Stomach smooth muscle (tissue), 2 donors: Measurements from ENCODE around the gene LAG3.
A peak's percentile ranks its signal among the peaks of the same experiment; 100 is the strongest.

Experiments used
- H3K27ac ChIP-seq: one replicate; pipeline ENCODE4 v1.7.0; 2013; ENCODE audit warnings: mild to moderate bottlenecking, low read length, inconsistent platforms
- H3K27me3 ChIP-seq, 2 donors: one replicate each; pipeline ENCODE4 v1.7.0; 2013; ENCODE audit warnings: low read length in 2 of 2; ENCODE audit not compliant: insufficient read depth in 2 of 2, control insufficient read depth in 1 of 2
- H3K36me3 ChIP-seq, 2 donors: one replicate each; pipeline ENCODE4 v1.7.0; 2013; ENCODE audit warnings: low read length in 2 of 2; ENCODE audit not compliant: control insufficient read depth in 2 of 2, insufficient read depth in 2 of 2
- H3K4me1 ChIP-seq: one replicate; pipeline ENCODE4 v1.7.0; 2013; ENCODE audit warnings: low read length; ENCODE audit not compliant: control insufficient read depth, insufficient read depth
- H3K4me3 ChIP-seq, 2 donors: one replicate each; pipeline ENCODE4 v1.7.0; 2013; ENCODE audit warnings: low read length in 2 of 2
- H3K9ac ChIP-seq, 2 donors: one replicate each; pipeline ENCODE4 v1.7.0; 2013; ENCODE audit warnings: low read length in 2 of 2, mild to moderate bottlenecking in 1 of 2
- H3K9me3 ChIP-seq, 2 donors: one replicate each; pipeline ENCODE4 v1.7.0; 2013; ENCODE audit warnings: low read length in 2 of 2; ENCODE audit not compliant: control insufficient read depth in 2 of 2
- donor health status: healthy.
- donor health status: Pancreatic carcinoma.

LAG3 gene

GRCh38 chr12:6792522-6793201, 20.3 kb downstream of the LAG3 start:
- Histone ChIP-seq H3K4me1 (peaks cover 4% of the 10 kb centered on the region), H3K4me3 (peak overlapping the region in 1 of 2 donors; percentile 8), H3K9me3 (no peaks in the 10 kb centered on the region), H3K9ac (peak overlapping the region in 1 of 2 donors; percentile 32), H3K27me3 (no peaks in the 10 kb centered on the region), H3K36me3 (no peaks in the 10 kb centered on the region), H3K27ac (no peak overlapping the region)

DNA sequence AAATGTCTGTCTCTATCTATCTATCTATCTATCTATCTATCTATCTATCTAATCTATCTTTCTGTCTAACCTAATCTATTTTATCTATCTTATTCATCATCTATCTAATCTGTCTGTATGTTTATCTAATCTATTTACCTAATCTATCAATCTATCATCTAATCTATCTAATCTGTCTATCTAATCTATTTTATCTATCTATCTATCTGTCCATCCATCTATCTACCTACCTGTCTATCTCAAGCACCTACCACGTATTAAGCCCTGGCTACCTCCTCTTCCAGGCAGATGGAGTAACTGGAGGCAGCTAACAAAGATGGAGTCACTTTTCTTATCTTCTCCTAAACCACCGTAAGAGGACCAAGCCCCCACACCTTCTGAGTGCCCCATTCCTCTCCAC, 22.8 kb downstream of the LAG3 start:
- Histone ChIP-seq H3K4me1 (peaks cover 4% of the 10 kb centered on the region), H3K9ac (no peak overlapping the region), H3K27ac (no peak overlapping the region), H3K27me3 (no peaks in the 10 kb centered on the region), H3K36me3 (no peaks in the 10 kb centered on the region), H3K9me3 (no peaks in the 10 kb centered on the region), H3K4me3 (no peak overlapping the region)

DNA sequence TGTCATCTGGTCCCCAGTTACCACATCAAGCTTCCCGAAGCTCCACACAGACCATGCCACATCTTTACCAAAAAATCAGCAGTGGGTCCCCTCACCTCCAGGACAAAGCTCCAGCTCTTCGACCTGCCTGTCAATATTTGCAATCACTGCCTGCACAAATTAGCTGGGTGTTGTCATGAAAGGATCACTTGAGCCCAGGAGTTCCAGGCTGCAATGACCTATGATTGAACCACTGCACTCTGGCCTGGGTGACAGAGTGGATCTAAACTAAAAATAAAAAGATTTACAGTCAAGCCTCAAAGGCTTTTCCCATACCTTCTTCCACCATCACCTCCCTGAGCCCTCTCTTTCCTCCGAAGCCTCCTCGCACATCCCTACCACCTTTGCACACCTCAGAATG, 24.3 kb downstream of the LAG3 start:
- H3K27ac ChIP-seq: no peak overlapping the region
- H3K9ac ChIP-seq: no peak overlapping the region
- H3K4me1 ChIP-seq: peaks cover 4% of the 10 kb centered on the region
- H3K27me3 ChIP-seq: no peaks in the 10 kb centered on the region
- H3K4me3 ChIP-seq: no peak overlapping the region
- H3K36me3 ChIP-seq: no peaks in the 10 kb centered on the region
- H3K9me3 ChIP-seq: no peaks in the 10 kb centered on the region

DNA sequence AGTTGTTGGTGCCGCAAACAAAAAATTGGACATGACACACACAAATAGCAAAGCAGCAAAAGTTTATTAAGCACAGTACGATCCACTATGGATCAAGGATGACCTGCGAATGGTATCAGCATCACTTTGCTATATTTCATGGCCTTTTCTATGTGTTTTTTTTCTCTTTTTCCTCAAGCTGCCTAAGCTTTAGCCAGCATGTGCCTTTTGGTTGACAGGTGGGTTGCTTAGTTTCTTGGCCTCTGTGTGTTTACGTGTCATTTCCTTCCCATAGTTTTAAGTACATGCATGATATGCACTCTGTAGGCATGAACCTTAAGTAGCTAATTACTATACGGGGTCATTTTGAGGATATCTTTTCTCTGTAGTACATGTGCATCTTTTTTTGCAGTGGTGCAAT, 26.8 kb downstream of the LAG3 start:
- Histone ChIP-seq H3K4me1 (no peaks in the 10 kb centered on the region), H3K4me3 (no peak overlapping the region), H3K9ac (no peak overlapping the region), H3K27me3 (no peaks in the 10 kb centered on the region), H3K9me3 (no peaks in the 10 kb centered on the region), H3K27ac (no peak overlapping the region), H3K36me3 (no peaks in the 10 kb centered on the region)

DNA sequence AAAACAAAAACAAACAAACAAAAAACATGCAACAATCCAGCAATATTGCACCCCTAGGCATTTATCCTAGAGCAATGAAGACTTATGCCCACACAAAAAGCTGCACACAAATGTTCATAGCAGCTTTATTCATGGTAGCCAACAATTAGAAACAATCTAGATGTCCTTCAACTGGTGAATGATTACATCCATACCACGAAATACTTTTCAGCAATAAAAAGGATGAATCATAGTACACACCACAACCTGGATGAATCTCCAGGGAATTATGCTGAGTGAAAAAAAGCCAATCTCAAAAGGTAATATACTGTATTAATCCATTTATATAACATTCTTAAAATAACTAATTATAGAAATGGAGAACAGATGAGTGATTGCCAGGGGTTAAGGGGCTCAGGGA, 34.9 kb downstream of the LAG3 start:
- Histone ChIP-seq H3K9ac (no peak overlapping the region), H3K4me3 (no peak overlapping the region), H3K9me3 (no peaks in the 10 kb centered on the region), H3K27ac (no peak overlapping the region), H3K36me3 (no peaks in the 10 kb centered on the region), H3K27me3 (no peaks in the 10 kb centered on the region), H3K4me1 (no peaks in the 10 kb centered on the region)

DNA sequence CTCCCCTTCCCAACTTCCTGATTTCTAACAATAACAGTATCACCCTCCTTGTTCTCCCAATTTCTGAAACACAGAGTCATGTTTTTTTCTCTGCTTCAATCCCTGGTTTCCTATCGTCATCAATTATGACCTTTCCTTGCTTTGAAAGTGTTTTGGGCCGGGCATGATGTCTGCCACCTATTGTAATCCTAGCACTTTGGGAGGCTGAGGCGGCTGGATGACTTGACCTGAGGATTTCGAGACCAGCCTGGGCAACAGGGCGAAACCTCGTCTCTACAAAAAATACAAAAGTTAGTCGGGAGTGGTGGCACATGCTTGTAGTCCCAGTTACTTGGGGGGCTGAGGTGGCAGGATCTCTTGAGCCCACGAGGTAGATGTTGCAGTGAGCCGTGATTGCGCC, 36.7 kb downstream of the LAG3 start:
- H3K36me3 ChIP-seq: no peaks in the 10 kb centered on the region
- H3K4me3 ChIP-seq: no peak overlapping the region
- peaks cover 0 to under 1% of the 10 kb centered on the region in 2 donors for H3K27me3 ChIP-seq
- no peak overlapping the region for H3K27ac ChIP-seq
- no peaks in the 10 kb centered on the region for H3K9me3 ChIP-seq
- no peak overlapping the region for H3K9ac ChIP-seq
- no peaks in the 10 kb centered on the region for H3K4me1 ChIP-seq

DNA sequence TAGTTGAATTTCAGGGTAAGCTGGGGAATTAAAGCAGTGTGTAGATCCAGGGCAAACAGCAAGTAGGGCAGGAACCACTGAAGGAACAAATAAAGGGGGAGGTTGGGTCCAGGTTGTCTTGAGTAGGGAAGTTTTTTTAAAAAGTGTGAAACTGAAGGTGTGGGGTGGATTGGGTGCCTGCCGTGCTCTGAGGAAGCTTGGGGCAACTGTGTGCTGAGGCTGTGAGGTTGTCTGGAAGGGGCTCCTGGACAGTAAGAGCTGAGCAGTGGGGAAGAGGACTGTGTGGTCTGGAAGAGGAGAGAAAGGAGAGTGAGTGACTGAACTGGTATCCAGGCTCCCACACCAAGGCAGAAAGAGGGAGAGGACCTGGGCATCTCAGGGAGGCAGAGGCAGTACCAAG, 38.4 kb downstream of the LAG3 start:
- H3K4me1 ChIP-seq: peaks cover 2% of the 10 kb centered on the region

DNA sequence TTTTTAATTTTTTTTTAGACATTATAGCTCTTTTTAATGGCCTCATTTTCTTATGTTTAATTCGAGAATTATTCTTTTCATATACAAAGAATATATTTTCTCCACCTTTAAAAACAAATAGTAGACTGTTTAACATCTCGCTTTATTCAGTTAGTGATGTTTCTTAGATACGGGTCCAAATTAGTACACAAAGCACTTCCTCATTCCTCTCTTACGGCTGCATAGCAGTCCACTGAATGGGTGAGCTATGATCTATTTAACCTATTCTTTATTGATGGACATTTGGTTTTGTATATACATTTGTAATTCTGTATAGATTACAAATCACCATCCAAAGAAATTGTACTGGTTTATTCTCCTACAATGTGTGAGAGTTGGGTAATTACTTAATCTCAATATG, 41.0 kb downstream of the LAG3 start:
- Histone ChIP-seq H3K4me1 (peaks cover 2% of the 10 kb centered on the region), H3K4me3 (no peak overlapping the region), H3K9ac (no peak overlapping the region), H3K27ac (no peak overlapping the region), H3K36me3 (no peaks in the 10 kb centered on the region), H3K9me3 (no peaks in the 10 kb centered on the region), H3K27me3 (peaks cover 0 to 7% of the 10 kb centered on the region in 2 donors)

More for the DNA sequence above, 38.4 kb downstream of the LAG3 start:
- no peaks in the 10 kb centered on the region for H3K36me3 ChIP-seq
- H3K27ac ChIP-seq: no peak overlapping the region
- no peak overlapping the region for H3K4me3 ChIP-seq
- no peaks in the 10 kb centered on the region for H3K9me3 ChIP-seq
- peaks cover 0 to 7% of the 10 kb centered on the region in 2 donors for H3K27me3 ChIP-seq
- H3K9ac ChIP-seq: no peak overlapping the region

- Histone ChIP-seq H3K4me3 (no peak overlapping the region), H3K9me3 (no peaks in the 10 kb centered on the region), H3K9ac (no peak overlapping the region), H3K36me3 (no peaks in the 10 kb centered on the region), H3K27ac (no peak overlapping the region), H3K27me3 (peaks cover 0 to 9% of the 10 kb centered on the region in 2 donors), H3K4me1 (peaks cover 9% of the 10 kb centered on the region)
Observed at GRCh38 chr12:6816598-6816997, 44.3 kb downstream of the LAG3 start.

- H3K27ac ChIP-seq: no peak overlapping the region
- peaks cover 13% of the 10 kb centered on the region for H3K4me1 ChIP-seq
- H3K9ac ChIP-seq: no peak overlapping the region
- H3K4me3 ChIP-seq: no peak overlapping the region
- no peaks in the 10 kb centered on the region for H3K9me3 ChIP-seq
- no peaks in the 10 kb centered on the region for H3K36me3 ChIP-seq
- peaks cover 0 to 12% of the 10 kb centered on the region in 2 donors for H3K27me3 ChIP-seq
Observed at GRCh38 chr12:6817098-6817497, 44.8 kb downstream of the LAG3 start.

DNA sequence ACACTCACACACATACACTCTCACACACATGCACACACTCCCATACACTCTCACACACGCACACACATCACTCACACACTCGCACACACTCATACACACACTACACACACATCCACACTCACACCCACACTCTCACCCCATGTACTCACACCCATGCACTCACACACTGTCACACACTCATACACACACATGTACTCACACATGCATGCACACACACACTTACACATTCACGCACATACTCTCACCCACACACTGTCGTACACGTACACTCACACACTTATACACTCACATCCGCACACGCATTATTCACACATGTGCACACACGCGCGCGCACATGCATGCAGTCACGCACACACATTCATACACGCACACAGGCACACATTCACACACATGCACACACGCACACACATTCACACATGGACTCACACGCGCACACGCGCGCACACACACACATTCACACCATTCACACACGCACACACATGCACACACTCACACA, 45.4 kb downstream of the LAG3 start:
- H3K9me3 ChIP-seq: no peaks in the 10 kb centered on the region
- no peak overlapping the region for H3K27ac ChIP-seq
- no peak overlapping the region for H3K9ac ChIP-seq
- H3K4me3 ChIP-seq: no peak overlapping the region
- peaks cover 15% of the 10 kb centered on the region for H3K4me1 ChIP-seq
- H3K36me3 ChIP-seq: no peaks in the 10 kb centered on the region
- peaks cover 0 to 16% of the 10 kb centered on the region in 2 donors for H3K27me3 ChIP-seq
